SU-DHL-6 (cell line): ENCODE data around the gene FAM24B.

ENCODE experiments used
- H2AFZ ChIP-seq: fragments of 200-600 bp; sonication (generic); 2 replicates; pipeline ENCODE4 v1.6.1; 2014; ENCODE audit warnings: low read depth, mild to moderate bottlenecking, moderate library complexity, mixed read lengths, antibody characterized with exemption, low read length; ENCODE audit not compliant: severe bottlenecking
- H3F3A ChIP-seq: fragments of 200-600 bp; shearing (Covaris generic); 2 replicates; pipeline ENCODE4 v1.6.0; 2016; ENCODE audit warnings: antibody characterized with exemption, mild to moderate bottlenecking; ENCODE audit not compliant: insufficient read depth
- H3K27ac ChIP-seq: fragments of 200-600 bp; sonication (generic); 2 replicates; pipeline ENCODE4 v1.5.1; 2016; ENCODE audit warnings: low read depth, mild to moderate bottlenecking, low read length, moderate library complexity, mixed read lengths
- H3K27me3 ChIP-seq: fragments of 200-600 bp; sonication (generic), shearing (Covaris generic); 2 replicates; pipeline ENCODE4 v1.6.0; 2014; ENCODE audit warnings: mild to moderate bottlenecking, low read length
- H3K36me3 ChIP-seq: fragments of 200-600 bp; sonication (generic); 2 replicates; pipeline ENCODE4 v1.6.1; 2014; ENCODE audit warnings: mild to moderate bottlenecking, low read length, mixed read lengths
- H3K4me2 ChIP-seq: fragments of 300-600, 200-600 bp; shearing (Covaris generic), sonication (generic); 2 replicates; pipeline ENCODE4 v1.6.0; 2014; ENCODE audit warnings: low read length, low read depth, mild to moderate bottlenecking; ENCODE audit not compliant: poor library complexity, severe bottlenecking
- H3K4me3 ChIP-seq: fragments of 200-600 bp; sonication (generic); 2 replicates; pipeline ENCODE4 v1.5.1; 2014; ENCODE audit warnings: antibody characterized with exemption, low read length, mild to moderate bottlenecking, mixed read lengths; ENCODE audit not compliant: insufficient read depth, poor library complexity, severe bottlenecking
- H3K79me2 ChIP-seq: fragments of 200-600 bp; sonication (generic); 2 replicates; pipeline ENCODE4 v1.6.1; 2014; ENCODE audit warnings: mild to moderate bottlenecking, low read length, moderate library complexity; ENCODE audit not compliant: insufficient read depth
- H3K9ac ChIP-seq: fragments of 200-600 bp; sonication (generic); 2 replicates; pipeline ENCODE4 v1.7.0; 2014; ENCODE audit warnings: mild to moderate bottlenecking, low read length
- H3K9me2 ChIP-seq: fragments of 200-600 bp; sonication (generic); replicated peaks from 2 replicates; pipeline ENCODE4 v1.6.1; 2014; ENCODE audit warnings: low read length; ENCODE audit not compliant: insufficient read depth
- H3K9me3 ChIP-seq: fragments of 200-600 bp; sonication (generic); 2 replicates; pipeline ENCODE4 v1.6.1; 2014; ENCODE audit warnings: low read length, mixed read lengths; ENCODE audit not compliant: insufficient read depth
- H4K20me1 ChIP-seq: fragments of 200-600 bp; sonication (generic); 2 replicates; pipeline ENCODE4 v1.6.1; 2014; ENCODE audit warnings: low read depth, mild to moderate bottlenecking, antibody characterized with exemption, low read length, moderate library complexity, mixed read lengths
- CTCF ChIP-seq: fragments of 200-600 bp; sonication (generic); IDR thresholded peaks from one replicate; pipeline ENCODE4 v1.5.1; 2017; ENCODE audit warnings: antibody characterized with exemption, mild to moderate bottlenecking, low read length, moderate library complexity; ENCODE audit not compliant: insufficient read depth, poor library complexity, severe bottlenecking
- EZH2phosphoT487 ChIP-seq: fragments of 200-600 bp; sonication (generic), shearing (Covaris generic); conservative IDR thresholded peaks from 2 replicates; pipeline ENCODE4 v1.6.1; 2018; ENCODE audit warnings: mild to moderate bottlenecking, antibody characterized with exemption, low read length, moderate library complexity, mixed read lengths

Gene FAM24B

GRCh38 chr10:122864901-122865300 is 14.5 kb downstream of the FAM24B start:
- no peak for TF ChIP-seq EZH2phosphoT487
- TF ChIP-seq CTCF = no peak
- H3K9me3 ChIP-seq = no peaks in the 10 kb centered on the region
- H3F3A ChIP-seq = no peaks in the 10 kb centered on the region
- no peak overlapping the region for H2AFZ ChIP-seq
- H3K27me3 ChIP-seq = no peaks in the 10 kb centered on the region
- no peak overlapping the region for H3K4me2 ChIP-seq
- no peak overlapping the region for H3K9ac ChIP-seq
- H3K79me2 ChIP-seq = peaks cover 84% of the 10 kb centered on the region
- peaks cover 12% of the 10 kb centered on the region for H3K36me3 ChIP-seq
- H3K4me3 ChIP-seq = no peak overlapping the region
- peaks cover 29% of the 10 kb centered on the region for H4K20me1 ChIP-seq
- no peak overlapping the region for H3K27ac ChIP-seq
- no peaks in the 10 kb centered on the region for H3K9me2 ChIP-seq

- Histone ChIP-seq H4K20me1 (peaks cover 29% of the 10 kb centered on the region), H3K4me2 (no peak overlapping the region), H3K9me2 (no peaks in the 10 kb centered on the region), H3K9me3 (no peaks in the 10 kb centered on the region), H3K4me3 (no peak overlapping the region), H3K36me3 (peaks cover 12% of the 10 kb centered on the region), H3K79me2 (peaks cover 91% of the 10 kb centered on the region), H3K27me3 (no peaks in the 10 kb centered on the region), H3K27ac (no peak overlapping the region), H2AFZ (no peak overlapping the region), H3K9ac (no peak overlapping the region), H3F3A (no peaks in the 10 kb centered on the region)
- TF ChIP-seq EZH2phosphoT487 = no peak
- TF ChIP-seq CTCF = no peak
Measured at GRCh38 chr10:122864194-122864592, 15.2 kb downstream of the FAM24B start.

- Histone ChIP-seq H3K27me3 (no peaks in the 10 kb centered on the region), H3K4me2 (no peak overlapping the region), H3K4me3 (no peak overlapping the region), H4K20me1 (peaks cover 29% of the 10 kb centered on the region), H3F3A (no peaks in the 10 kb centered on the region), H2AFZ (no peak overlapping the region), H3K36me3 (peaks cover 12% of the 10 kb centered on the region), H3K9ac (no peak overlapping the region), H3K9me3 (no peaks in the 10 kb centered on the region), H3K9me2 (no peaks in the 10 kb centered on the region), H3K27ac (no peak overlapping the region), H3K79me2 (peaks cover 95% of the 10 kb centered on the region)
- TF ChIP-seq EZH2phosphoT487 = no peak
- no peak for TF ChIP-seq CTCF
Measured at GRCh38 chr10:122863216-122864193, 15.9 kb downstream of the FAM24B start.
